Muscle of back (tissue), 11 donors: ENCODE measurements around the gene SH3RF1. TPM values are rescaled to one million over a fixed set of nuclear protein-coding genes. Genes with fewer than 3 reads are reported as not detected.
A peak's percentile ranks its signal among the peaks of the same experiment; 100 is the strongest.

Experiments
- DNase-seq, 3 donors: peaks; one replicate each; pipeline versions ENCODE4 v3.0.0 to v3.0.0-alpha.2; 2013
- polyA plus RNA-seq, 10 donors: library from polyadenylated mRNA; unstranded; fragments of 120-200 nt; gene quantifications; one replicate each; pipeline ENCODE4 v1.2.1, GENCODE V29; 2013; ENCODE audit not compliant: insufficient read length in 10 of 10

The SH3RF1 gene
- polyA plus RNA-seq, 10 donors, result 13.2 to 20.5 (median 17.4) TPM

- peak in 2 of 3 donors; percentile 11 to 46 for DNase-seq
Observed at GRCh38 chr4:169136796-169137557, 133.8 kb downstream of the SH3RF1 start.

- DNase-seq, result no peak
Observed at GRCh38 chr4:169136330-169136729, 134.4 kb downstream of the SH3RF1 start.

- no peak for DNase-seq
Observed at GRCh38 chr4:169135776-169136175, 135.0 kb downstream of the SH3RF1 start.

GRCh38 chr4:169133932-169134331 lies 136.8 kb downstream of the SH3RF1 start:
- DNase-seq, result no peak

GRCh38 chr4:169132561-169133305 lies 138.0 kb downstream of the SH3RF1 start:
- DNase-seq, result no peak

- DNase-seq, result no peak
Observed at GRCh38 chr4:169131556-169132208, 139.1 kb downstream of the SH3RF1 start.

GRCh38 chr4:169128902-169129301 lies 141.9 kb downstream of the SH3RF1 start:
- DNase-seq, result no peak

- no peak for DNase-seq
Observed at GRCh38 chr4:169127314-169127713, 143.4 kb downstream of the SH3RF1 start.

- no peak for DNase-seq
Observed at GRCh38 chr4:169124661-169125060, 146.1 kb downstream of the SH3RF1 start.

GRCh38 chr4:169122422-169122821 lies 148.3 kb downstream of the SH3RF1 start:
- no peak for DNase-seq

GRCh38 chr4:169121861-169122382 lies 148.8 kb downstream of the SH3RF1 start:
- DNase-seq, result no peak

GRCh38 chr4:169120624-169121023 lies 150.1 kb downstream of the SH3RF1 start:
- no peak for DNase-seq

- DNase-seq, result no peak
Observed at GRCh38 chr4:169119536-169119935, 151.2 kb downstream of the SH3RF1 start.

- peak in 1 of 3 donors; percentile 77 for DNase-seq
Observed at GRCh38 chr4:169117591-169118081, 153.1 kb downstream of the SH3RF1 start.

GRCh38 chr4:169116270-169116901 lies 154.4 kb downstream of the SH3RF1 start:
- no peak for DNase-seq

GRCh38 chr4:169115897-169116254 lies 154.9 kb downstream of the SH3RF1 start:
- peak in 1 of 3 donors; percentile 91 for DNase-seq

- DNase-seq, result no peak
Observed at GRCh38 chr4:169115144-169115896, 155.4 kb downstream of the SH3RF1 start.

GRCh38 chr4:169114341-169114974 lies 156.3 kb downstream of the SH3RF1 start:
- no peak for DNase-seq

GRCh38 chr4:169110633-169111032 lies 160.1 kb downstream of the SH3RF1 start:
- DNase-seq, result no peak

- no peak for DNase-seq
Observed at GRCh38 chr4:169109035-169109675, 161.6 kb downstream of the SH3RF1 start.
